SK-N-MC (cell line): ENCODE measurements around the gene AFF3.

Experiments
- EZH2 ChIP-seq: fragments of 200-600 bp; sonication (generic); IDR thresholded peaks from one replicate; pipeline ENCODE4 v1.6.1; 2017; ENCODE audit warnings: antibody characterized with exemption
- FOXP2 ChIP-seq: optimal IDR thresholded peaks from 2 replicates; pipeline ENCODE3; 2011; ENCODE audit warnings: mild to moderate bottlenecking, moderate library complexity; ENCODE audit not compliant: insufficient read depth; ENCODE audit errors: extremely low read length, control extremely low read depth
- POLR2AphosphoS5 ChIP-seq: IDR thresholded peaks from 2 replicates; pipeline ENCODE4 v1.6.1; 2012; ENCODE audit warnings: mild to moderate bottlenecking, low read depth, low read length, borderline replicate concordance

DNA sequence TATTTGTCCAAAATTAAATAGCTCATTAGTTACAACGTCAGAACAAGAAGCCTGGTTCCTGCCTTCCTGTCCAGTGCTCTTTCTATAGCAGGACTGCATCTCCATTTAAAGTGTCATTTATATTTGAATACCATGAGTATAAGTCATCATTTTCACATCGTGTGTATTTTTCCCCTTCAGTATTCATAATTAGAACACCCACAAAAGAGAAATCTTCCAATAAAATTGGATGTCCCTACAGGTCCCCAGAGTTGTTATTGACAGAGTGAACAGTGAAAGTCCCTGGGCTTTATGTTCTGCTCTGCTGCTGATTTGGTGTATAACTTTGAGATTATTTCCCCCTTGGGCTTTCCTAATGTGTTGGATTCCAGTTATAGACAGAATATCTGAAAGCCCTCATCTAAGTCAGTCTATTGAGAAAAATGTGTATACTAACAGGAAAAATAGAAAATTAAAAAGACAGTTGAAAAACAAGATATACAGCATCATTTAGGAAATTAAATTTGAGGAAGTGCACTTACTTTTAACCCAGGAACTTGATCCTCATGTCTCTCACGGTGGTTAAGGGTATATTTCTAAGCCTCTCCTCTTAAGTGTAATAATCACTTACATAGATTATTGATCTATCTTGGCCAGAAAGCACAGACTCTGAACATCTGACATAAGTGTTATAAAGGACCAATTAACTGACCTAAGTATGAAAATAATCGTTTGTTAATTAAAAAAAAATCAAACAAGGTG lies 637.4 kb downstream of the AFF3 start:
- no peak for TF ChIP-seq POLR2AphosphoS5
- no peak for TF ChIP-seq EZH2
- TF ChIP-seq FOXP2: no peak
